Keratinocyte (primary cell): ENCODE data around the gene CLSTN2. TPM values are rescaled to one million over a fixed set of nuclear protein-coding genes. Genes with fewer than 3 reads are reported as not detected.

Experiments used
- DNase-seq: peaks from one replicate; pipeline ENCODE4 v3.0.0-alpha.2; 2011; ENCODE audit warnings: low read depth, missing footprints, low spot score
- FAIRE-seq: peaks from 2 replicates; lab custom pipeline; 2011; peaks lifted over from hg19 to GRCh38; lab: Jason Lieb, UNC
- H2AFZ ChIP-seq: 2 replicates; pipeline ENCODE4 v1.6.0; 2012; ENCODE audit warnings: low read length, control low read depth, inconsistent platforms; ENCODE audit not compliant: control insufficient read depth
- H3K27ac ChIP-seq: 2 replicates; pipeline ENCODE4 v1.5.1; 2011; ENCODE audit warnings: low read length; ENCODE audit not compliant: control insufficient read depth, insufficient read depth
- H3K27me3 ChIP-seq: 3 replicates; pipeline ENCODE4 v1.6.0; 2011; ENCODE audit warnings: low read length; ENCODE audit not compliant: control insufficient read depth, insufficient read depth; ENCODE audit errors: extremely low read depth
- H3K36me3 ChIP-seq, 2 experiments: 2 replicates in 1 of 2; 3 replicates in 1 of 2; pipeline ENCODE4 v1.5.1; 2011; ENCODE audit warnings: low read length in 2 of 2, mild to moderate bottlenecking in 1 of 2; ENCODE audit not compliant: control insufficient read depth in 2 of 2, insufficient read depth in 2 of 2; ENCODE audit errors: extremely low read depth in 1 of 2
- H3K4me1 ChIP-seq: 3 replicates; pipeline ENCODE4 v1.5.1; 2011; ENCODE audit warnings: low read length; ENCODE audit not compliant: control insufficient read depth, insufficient read depth; ENCODE audit errors: extremely low read depth
- H3K4me2 ChIP-seq: 3 replicates; pipeline ENCODE4 v1.6.0; 2011; ENCODE audit warnings: low read depth, low read length; ENCODE audit not compliant: control insufficient read depth, insufficient read depth; ENCODE audit errors: extremely low read depth
- H3K4me3 ChIP-seq, 3 experiments: fragments of 200-600 bp in 1 of 3; sonication (generic) in 1 of 3; 2 replicates in 2 of 3; 3 replicates in 1 of 3; pipeline ENCODE4 v1.5.1; 2011 to 2016; ENCODE audit warnings: low read length in 3 of 3, mild to moderate bottlenecking in 3 of 3, control low read depth in 2 of 3, inconsistent platforms in 1 of 3, low read depth in 1 of 3, mixed read lengths in 1 of 3, mixed run types in 1 of 3, moderate library complexity in 1 of 3; ENCODE audit not compliant: control insufficient read depth in 2 of 3, insufficient read depth in 2 of 3; ENCODE audit errors: extremely low read depth in 1 of 3
- H3K79me2 ChIP-seq: 2 replicates; pipeline ENCODE4 v1.6.0; 2012; ENCODE audit warnings: low read length; ENCODE audit not compliant: control insufficient read depth, insufficient read depth
- H3K9ac ChIP-seq: 3 replicates; pipeline ENCODE4 v1.6.0; 2011; ENCODE audit warnings: low read length; ENCODE audit not compliant: control insufficient read depth, insufficient read depth; ENCODE audit errors: extremely low read depth
- H3K9me1 ChIP-seq: 3 replicates; pipeline ENCODE4 v1.6.0; 2011; ENCODE audit warnings: low read length; ENCODE audit not compliant: control insufficient read depth, insufficient read depth; ENCODE audit errors: extremely low read depth
- H3K9me3 ChIP-seq: 2 replicates; pipeline ENCODE4 v1.5.1; 2012; ENCODE audit warnings: low read depth, low read length; ENCODE audit not compliant: control insufficient read depth
- H4K20me1 ChIP-seq: 3 replicates; pipeline ENCODE4 v1.6.0; 2011; ENCODE audit warnings: low read length; ENCODE audit not compliant: control insufficient read depth, insufficient read depth; ENCODE audit errors: extremely low read depth
- CTCF ChIP-seq, 3 experiments: IDR thresholded peaks in 1 of 3; conservative IDR thresholded peaks in 1 of 3; optimal IDR thresholded peaks in 1 of 3; 2 replicates in 2 of 3; 3 replicates in 1 of 3; pipeline versions ENCODE3 to v1.5.1; 2011; ENCODE audit warnings: low read length in 3 of 3, mild to moderate bottlenecking in 3 of 3, moderate library complexity in 2 of 3, control low read depth in 1 of 3, inconsistent platforms in 1 of 3; ENCODE audit not compliant: insufficient read depth in 2 of 3; ENCODE audit errors: extremely low read depth in 1 of 3
- EZH2 ChIP-seq: IDR thresholded peaks from one replicate; pipeline ENCODE4 v1.6.1; 2012; ENCODE audit warnings: inconsistent platforms, mild to moderate bottlenecking, low read length, moderate library complexity
- dilution Hi-C: fragments of 300-500 bp; cut with MboI; formaldehyde crosslinking; loops from one replicate; pipeline ENCODE4 v1.7.0; 2020; ENCODE audit warnings: low sequenced_read_pairs; ENCODE audit not compliant: extremely low pct_ligation_motif_present
- polyA plus RNA-seq, 5 experiments: library from polyadenylated mRNA; depleted of rRNA in 3 of 5; stranded (reverse) in 3 of 5; stranded (forward) in 1 of 5; unstranded in 1 of 5; fragments of >200 nt; gene quantifications; 1 replicate in 1 of 5; 2 replicates in 3 of 5; 3 replicates in 1 of 5; pipeline versions ENCODE4 v1.2.1 to v1.2.3, GENCODE V29; 2011 to 2012; ENCODE audit warnings: missing spikeins in 2 of 5, low read depth in 1 of 5, low replicate concordance in 1 of 5

The CLSTN2 gene
- polyA plus RNA-seq, 1 donor (not counting 4 experiments of a cell fraction or from before 2014, with no cell fraction given) = 0.09 TPM

GRCh38 chr3:140529558-140529957, 594.6 kb downstream of the CLSTN2 start:
- Histone ChIP-seq H3K79me2 (no peaks in the 10 kb centered on the region), H3K36me3 (no peaks in the 10 kb centered on the region), H3K9me3 (no peaks in the 10 kb centered on the region), H3K4me2 (peak overlapping the region; percentile 64), H3K27ac (peak overlapping the region; percentile 68), H3K4me1 (peaks cover 28% of the 10 kb centered on the region), H2AFZ (peak overlapping the region; percentile 38), H3K4me3 (no peak overlapping the region), H4K20me1 (no peaks in the 10 kb centered on the region), H3K9me1 (no peaks in the 10 kb centered on the region), H3K9ac (no peak overlapping the region), H3K27me3 (no peaks in the 10 kb centered on the region)
- TF ChIP-seq EZH2 (no peak), CTCF (optimal IDR thresholded peaks at IDR 0.05 in 1 of 3, IDR thresholded peaks at IDR 0.05 in 1 of 3, conservative IDR thresholded peaks at IDR 0.05 in 1 of 3; ENCODE audit: extremely low read depth in 1 of 3, insufficient read depth in 2 of 3, low read length in 3 of 3) (no peak)
- dilution Hi-C loops = no loop called here
- FAIRE-seq (no peak), DNase-seq (no peak)

GRCh38 chr3:140530131-140530530, 595.1 kb downstream of the CLSTN2 start:
- Histone ChIP-seq H3K36me3 (no peaks in the 10 kb centered on the region), H3K9me3 (peaks cover 3% of the 10 kb centered on the region), H4K20me1 (no peaks in the 10 kb centered on the region), H3K27me3 (no peaks in the 10 kb centered on the region), H3K4me1 (peaks cover 28% of the 10 kb centered on the region), H3K79me2 (no peaks in the 10 kb centered on the region), H3K4me3 (no peak overlapping the region), H2AFZ (no peak overlapping the region), H3K4me2 (no peak overlapping the region), H3K9me1 (no peaks in the 10 kb centered on the region), H3K27ac (no peak overlapping the region), H3K9ac (no peak overlapping the region)
- TF ChIP-seq CTCF (optimal IDR thresholded peaks at IDR 0.05 in 1 of 3, IDR thresholded peaks at IDR 0.05 in 1 of 3, conservative IDR thresholded peaks at IDR 0.05 in 1 of 3; ENCODE audit: extremely low read depth in 1 of 3, insufficient read depth in 2 of 3, low read length in 3 of 3) (no peak), EZH2 (no peak)
- dilution Hi-C loops = no loop called here
- DNase-seq (no peak), FAIRE-seq (no peak)
